Immature natural killer cell (primary cell): ENCODE results near the gene TRAPPC12. TPM values are rescaled to one million over a fixed set of nuclear protein-coding genes. Genes with fewer than 3 reads are reported as not detected.

Source experiments
- DNase-seq, 3 donors: peaks; one replicate each; pipeline ENCODE4 v3.0.0; 2022; ENCODE audit warnings: mixed read lengths in 1 of 3
- H3K27ac Mint-ChIP-seq, 6 donors: one replicate each; pipeline ENCODE4 v1.8.0; 2020; ENCODE audit warnings: mixed read lengths in 6 of 6, mild to moderate bottlenecking in 5 of 6, inconsistent platforms in 4 of 6, moderate library complexity in 3 of 6
- H3K27me3 Mint-ChIP-seq, 3 donors: one replicate each; pipeline ENCODE4 v1.8.0; 2020 to 2021; ENCODE audit warnings: low read depth in 3 of 3, mild to moderate bottlenecking in 3 of 3, mixed read lengths in 3 of 3, moderate library complexity in 3 of 3, inconsistent platforms in 1 of 3
- H3K36me3 Mint-ChIP-seq, 3 donors: one replicate each; pipeline ENCODE4 v1.8.0; 2020; ENCODE audit warnings: mixed read lengths in 3 of 3, inconsistent platforms in 2 of 3, mild to moderate bottlenecking in 2 of 3
- H3K4me1 Mint-ChIP-seq, 2 donors: one replicate each; pipeline ENCODE4 v1.8.0; 2020; ENCODE audit warnings: inconsistent platforms in 2 of 2, mild to moderate bottlenecking in 2 of 2, mixed read lengths in 2 of 2, moderate library complexity in 1 of 2
- H3K4me3 Mint-ChIP-seq, 5 donors: one replicate each; pipeline ENCODE4 v1.8.0; 2020; ENCODE audit warnings: mild to moderate bottlenecking in 5 of 5, mixed read lengths in 5 of 5, inconsistent platforms in 3 of 5, moderate library complexity in 3 of 5
- H3K9me3 Mint-ChIP-seq, 6 donors: one replicate each; pipeline ENCODE4 v1.8.0; 2020; ENCODE audit warnings: mild to moderate bottlenecking in 6 of 6, mixed read lengths in 6 of 6, inconsistent platforms in 4 of 6, moderate library complexity in 3 of 6
- polyA plus RNA-seq, 3 donors: library from polyadenylated mRNA; unstranded; fragments of 300-500 nt; fragmentation: Illumina TruSeq; gene quantifications; one replicate each; pipeline ENCODE4 v1.2.3, GENCODE V29; 2021

TRAPPC12 gene
- polyA plus RNA-seq, 3 donors from 2014 or later = 14.4 to 41.4 (median 19.9) TPM

DNA sequence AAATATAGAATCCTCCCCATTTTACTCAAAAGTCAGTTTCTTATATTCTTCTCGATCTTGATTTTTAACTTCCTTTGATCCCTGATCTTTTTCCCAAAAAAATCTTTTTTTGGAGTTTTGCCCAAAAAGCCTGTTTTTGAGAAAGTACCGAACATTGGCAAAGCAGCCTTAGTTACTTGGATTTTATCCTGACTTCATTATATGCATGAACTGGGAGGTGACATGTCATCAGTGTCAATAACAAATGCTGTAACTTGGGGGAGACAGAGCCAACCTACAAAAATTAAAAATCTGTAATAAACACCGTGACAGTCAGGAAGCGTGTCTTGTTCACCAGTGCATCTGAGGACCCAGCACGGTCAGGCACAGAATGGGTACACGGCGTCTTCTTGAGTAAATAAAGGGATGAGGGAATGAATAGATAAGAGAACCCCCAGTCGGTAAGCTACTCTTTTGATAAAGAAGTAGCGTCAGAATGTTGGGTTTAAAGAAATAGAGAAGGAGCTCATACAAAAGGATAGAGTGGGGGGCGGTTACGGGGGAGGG, 24.9 kb downstream of the TRAPPC12 start:
- no peak for DNase-seq
- peaks cover 0 to 3% (median 0%) of the 10 kb centered on the region in 3 donors for H3K27me3 Mint-ChIP-seq
- no peak overlapping the region for H3K4me3 Mint-ChIP-seq
- peaks cover 8 to 38% of the 10 kb centered on the region in 2 donors for H3K4me1 Mint-ChIP-seq
- no peaks in the 10 kb centered on the region for H3K9me3 Mint-ChIP-seq
- peaks cover 5 to 15% (median 12%) of the 10 kb centered on the region in 3 donors for H3K36me3 Mint-ChIP-seq
- peak overlapping the region in 1 of 6 donors; percentile 18 for H3K27ac Mint-ChIP-seq

GRCh38 chr2:3405307-3405706, 25.8 kb downstream of the TRAPPC12 start:
- peaks cover 5 to 15% (median 12%) of the 10 kb centered on the region in 3 donors for H3K36me3 Mint-ChIP-seq
- no peak overlapping the region for H3K4me3 Mint-ChIP-seq
- H3K9me3 Mint-ChIP-seq = no peaks in the 10 kb centered on the region
- peaks cover 8 to 43% of the 10 kb centered on the region in 2 donors for H3K4me1 Mint-ChIP-seq
- H3K27ac Mint-ChIP-seq = no peak overlapping the region
- H3K27me3 Mint-ChIP-seq = peaks cover 0 to 2% (median 0%) of the 10 kb centered on the region in 3 donors
- no peak for DNase-seq

- no peak overlapping the region for H3K4me3 Mint-ChIP-seq
- H3K9me3 Mint-ChIP-seq = no peaks in the 10 kb centered on the region
- no peak for DNase-seq
- peaks cover 6 to 46% of the 10 kb centered on the region in 2 donors for H3K4me1 Mint-ChIP-seq
- H3K36me3 Mint-ChIP-seq = peaks cover 5 to 15% (median 12%) of the 10 kb centered on the region in 3 donors
- peak overlapping the region in 1 of 6 donors; percentile 38 for H3K27ac Mint-ChIP-seq
- H3K27me3 Mint-ChIP-seq = peaks cover 0 to 2% (median 0%) of the 10 kb centered on the region in 3 donors
Observed at GRCh38 chr2:3405876-3406275, 26.4 kb downstream of the TRAPPC12 start.

GRCh38 chr2:3406501-3406900, 27.0 kb downstream of the TRAPPC12 start:
- H3K27me3 Mint-ChIP-seq = peaks cover 0 to 2% (median 0%) of the 10 kb centered on the region in 3 donors
- H3K9me3 Mint-ChIP-seq = no peaks in the 10 kb centered on the region
- H3K4me3 Mint-ChIP-seq = no peak overlapping the region
- no peak overlapping the region for H3K27ac Mint-ChIP-seq
- H3K36me3 Mint-ChIP-seq = peaks cover 5 to 16% (median 15%) of the 10 kb centered on the region in 3 donors
- no peak for DNase-seq
- peaks cover 10 to 51% of the 10 kb centered on the region in 2 donors for H3K4me1 Mint-ChIP-seq

- no peak for DNase-seq
- H3K9me3 Mint-ChIP-seq = no peaks in the 10 kb centered on the region
- H3K4me3 Mint-ChIP-seq = no peak overlapping the region
- peaks cover 0 to 16% (median 8%) of the 10 kb centered on the region in 3 donors for H3K36me3 Mint-ChIP-seq
- H3K27me3 Mint-ChIP-seq = peaks cover 0 to 3% (median 0%) of the 10 kb centered on the region in 3 donors
- peaks cover 10 to 56% of the 10 kb centered on the region in 2 donors for H3K4me1 Mint-ChIP-seq
- no peak overlapping the region for H3K27ac Mint-ChIP-seq
Observed at GRCh38 chr2:3408781-3409180, 29.3 kb downstream of the TRAPPC12 start.

GRCh38 chr2:3409627-3410170, 30.2 kb downstream of the TRAPPC12 start:
- H3K4me1 Mint-ChIP-seq = peaks cover 6 to 50% of the 10 kb centered on the region in 2 donors
- H3K27ac Mint-ChIP-seq = peak overlapping the region in 2 of 6 donors; percentile 28 to 66
- peaks cover 0 to 3% (median 0%) of the 10 kb centered on the region in 3 donors for H3K27me3 Mint-ChIP-seq
- no peaks in the 10 kb centered on the region for H3K9me3 Mint-ChIP-seq
- no peak overlapping the region for H3K4me3 Mint-ChIP-seq
- no peak for DNase-seq
- H3K36me3 Mint-ChIP-seq = peaks cover 0 to 12% (median 11%) of the 10 kb centered on the region in 3 donors

DNA sequence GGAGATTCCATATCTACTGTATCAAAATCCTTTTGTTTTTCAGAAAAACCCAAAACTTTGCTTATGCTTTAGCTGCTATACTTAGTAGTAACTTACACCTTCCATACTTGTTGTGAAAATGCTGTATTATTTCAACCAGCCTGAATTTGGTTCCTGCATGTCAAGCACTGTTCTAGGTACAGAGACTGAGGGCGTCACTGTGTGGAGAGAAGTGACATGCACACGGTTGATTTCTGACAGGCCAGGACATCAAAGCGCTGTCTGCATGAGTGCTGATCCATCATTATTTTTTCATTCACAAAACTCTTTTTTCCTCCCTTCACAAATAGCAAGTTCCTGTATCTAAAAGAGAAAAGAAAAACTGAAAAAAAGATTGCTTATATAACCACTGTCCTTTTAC, 31.6 kb downstream of the TRAPPC12 start:
- Mint-ChIP-seq H3K27me3 (peaks cover 0 to 3% (median 0%) of the 10 kb centered on the region in 3 donors), H3K4me3 (no peak overlapping the region), H3K36me3 (peaks cover 3 to 11% (median 10%) of the 10 kb centered on the region in 3 donors), H3K4me1 (peaks cover 5 to 40% of the 10 kb centered on the region in 2 donors), H3K9me3 (no peaks in the 10 kb centered on the region), H3K27ac (peak overlapping the region in 1 of 6 donors; percentile 32)
- no peak for DNase-seq

DNA sequence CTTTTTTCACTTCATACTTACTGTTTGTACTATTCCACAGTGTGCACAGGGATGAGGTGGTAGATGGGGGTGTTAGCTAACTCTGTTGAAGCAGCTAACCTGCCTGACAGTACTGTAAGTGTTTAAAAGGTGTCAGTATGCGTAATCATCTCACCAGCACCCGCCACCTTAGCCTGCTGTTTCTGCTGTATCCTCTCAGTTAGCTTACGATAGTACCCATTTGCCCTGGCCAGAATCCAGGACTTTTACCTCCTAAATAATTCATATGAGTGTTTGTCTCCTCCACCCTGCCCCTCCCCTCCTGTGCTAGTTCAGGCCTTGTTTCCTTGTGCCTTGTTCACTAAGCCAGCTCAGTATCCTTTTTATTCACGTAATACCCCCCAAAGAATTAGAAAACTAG, 34.2 kb downstream of the TRAPPC12 start:
- Mint-ChIP-seq H3K4me1 (peaks cover 3 to 46% of the 10 kb centered on the region in 2 donors), H3K4me3 (no peak overlapping the region), H3K27ac (peak overlapping the region in 2 of 6 donors; percentile 3 to 36), H3K36me3 (peaks cover 3 to 14% (median 7%) of the 10 kb centered on the region in 3 donors), H3K27me3 (peaks cover 0 to 3% (median 0%) of the 10 kb centered on the region in 3 donors), H3K9me3 (no peaks in the 10 kb centered on the region)
- no peak for DNase-seq

- DNase-seq = no peak
- Mint-ChIP-seq H3K4me1 (peaks cover 3 to 42% of the 10 kb centered on the region in 2 donors), H3K9me3 (no peaks in the 10 kb centered on the region), H3K4me3 (no peak overlapping the region), H3K36me3 (peaks cover 3 to 14% (median 7%) of the 10 kb centered on the region in 3 donors), H3K27me3 (peaks cover 0 to 1% (median 0%) of the 10 kb centered on the region in 3 donors), H3K27ac (peak overlapping the region in 1 of 6 donors; percentile 61)
Observed at GRCh38 chr2:3414133-3414860, 34.8 kb downstream of the TRAPPC12 start.

GRCh38 chr2:3418766-3419404, 39.4 kb downstream of the TRAPPC12 start:
- Mint-ChIP-seq H3K9me3 (no peaks in the 10 kb centered on the region), H3K27ac (peak overlapping the region in 1 of 6 donors; percentile 24), H3K36me3 (peaks cover 6 to 24% (median 7%) of the 10 kb centered on the region in 3 donors), H3K4me1 (peaks cover 4 to 15% of the 10 kb centered on the region in 2 donors), H3K4me3 (no peak overlapping the region), H3K27me3 (no peaks in the 10 kb centered on the region)
- DNase-seq = no peak

DNA sequence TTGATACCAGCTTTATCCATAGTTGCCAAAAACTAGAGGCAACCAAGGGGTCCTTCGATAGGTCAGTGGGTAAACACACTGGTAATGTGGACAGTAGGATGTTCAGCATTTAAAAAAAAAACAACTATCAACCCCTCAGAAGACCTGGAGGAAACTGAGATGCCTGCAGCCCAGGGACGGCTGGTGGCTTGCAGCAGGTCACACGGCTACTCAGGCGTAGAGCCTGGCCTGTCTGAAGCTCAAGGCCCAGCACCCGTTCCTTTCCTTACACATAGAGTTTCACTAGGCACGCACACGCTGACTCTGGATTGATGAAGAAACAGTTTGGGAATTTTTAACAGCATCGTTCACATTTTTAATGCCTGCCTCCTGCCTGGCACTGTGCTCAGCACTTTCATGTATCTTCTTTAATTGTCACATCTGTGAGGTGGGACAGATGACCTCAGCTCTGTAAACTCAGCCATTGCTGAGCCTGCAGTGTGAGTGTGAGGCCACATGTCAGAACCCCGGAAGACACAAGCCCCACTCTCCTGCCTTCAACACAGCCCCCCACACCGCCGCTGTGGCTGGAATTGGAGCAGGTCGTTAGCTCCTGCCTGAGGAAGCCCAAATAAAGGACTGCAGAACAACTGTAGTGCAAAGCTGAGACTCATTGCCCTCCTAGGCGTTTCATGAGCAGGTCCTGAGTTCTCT, 40.7 kb downstream of the TRAPPC12 start:
- peak overlapping the region in 1 of 6 donors; percentile 2 for H3K27ac Mint-ChIP-seq

DNA sequence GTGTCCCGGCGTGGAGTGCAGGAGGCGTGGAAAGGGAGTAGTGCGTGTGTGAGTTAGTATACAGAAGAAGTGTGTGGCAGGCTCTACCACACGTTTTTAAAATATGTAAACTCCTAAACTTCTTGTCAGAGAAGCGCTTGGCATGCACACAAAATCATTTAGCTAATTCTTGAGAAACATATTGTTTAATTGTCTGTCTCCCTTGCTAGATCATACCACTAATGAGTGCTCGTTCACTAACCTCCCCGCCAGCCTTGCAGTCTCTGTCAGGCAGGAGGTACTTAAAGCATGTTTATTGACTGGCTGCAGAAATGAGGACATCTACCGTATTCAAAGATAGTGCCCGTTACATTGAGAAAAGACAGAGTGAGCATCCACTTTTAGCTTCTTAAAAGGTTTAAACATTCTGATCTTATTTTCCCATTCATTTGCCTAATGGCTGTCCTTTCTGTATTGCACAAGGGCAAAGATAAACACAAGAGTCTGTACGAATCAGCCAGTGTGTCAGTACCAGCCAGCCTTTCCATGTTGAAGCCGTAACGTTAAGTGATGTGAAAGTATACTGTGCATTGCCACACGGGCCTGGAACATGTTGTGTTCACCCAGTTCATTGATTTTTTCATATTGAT, 41.4 kb downstream of the TRAPPC12 start:
- no peak for DNase-seq
- Mint-ChIP-seq H3K36me3 (peaks cover 7 to 31% (median 16%) of the 10 kb centered on the region in 3 donors), H3K27me3 (no peaks in the 10 kb centered on the region), H3K4me3 (no peak overlapping the region), H3K9me3 (no peaks in the 10 kb centered on the region), H3K4me1 (peaks cover 5 to 15% of the 10 kb centered on the region in 2 donors), H3K27ac (no peak overlapping the region)

More for the DNA sequence above, 40.7 kb downstream of the TRAPPC12 start:
- no peaks in the 10 kb centered on the region for H3K27me3 Mint-ChIP-seq
- peaks cover 5 to 15% of the 10 kb centered on the region in 2 donors for H3K4me1 Mint-ChIP-seq
- no peak overlapping the region for H3K4me3 Mint-ChIP-seq
- no peaks in the 10 kb centered on the region for H3K9me3 Mint-ChIP-seq
- H3K36me3 Mint-ChIP-seq = peaks cover 8 to 24% (median 12%) of the 10 kb centered on the region in 3 donors
- no peak for DNase-seq

DNA sequence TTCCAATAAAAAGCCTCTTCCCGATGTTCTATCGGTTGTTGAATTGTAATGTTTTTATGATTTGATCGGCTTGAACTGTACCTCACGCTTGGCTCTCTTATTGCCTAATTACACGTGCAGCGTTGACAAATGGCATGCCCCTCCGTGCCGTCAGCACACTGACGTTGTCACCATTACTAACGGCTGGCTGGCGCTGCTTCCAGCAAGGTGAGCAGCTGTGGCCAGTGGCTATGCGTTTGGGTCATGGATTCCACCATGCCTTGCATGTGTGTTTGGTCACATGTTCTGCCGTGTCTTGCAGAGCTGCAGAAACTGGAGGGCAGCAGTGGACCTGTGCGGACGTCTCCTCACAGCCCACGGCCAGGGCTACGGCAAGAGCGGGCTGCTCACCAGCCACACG, 42.1 kb downstream of the TRAPPC12 start:
- Mint-ChIP-seq H3K36me3 (peaks cover 6 to 33% (median 16%) of the 10 kb centered on the region in 3 donors), H3K27me3 (no peaks in the 10 kb centered on the region), H3K9me3 (no peaks in the 10 kb centered on the region), H3K4me1 (peaks cover 5 to 15% of the 10 kb centered on the region in 2 donors), H3K4me3 (no peak overlapping the region), H3K27ac (no peak overlapping the region)
- DNase-seq = no peak
